ENCODE measurements around the gene PRG3.
A peak's percentile ranks its signal among the peaks of the same experiment; 100 is the strongest.

PRG3 gene

GRCh38 chr11:57357310-57357709 lies 23.6 kb downstream of the PRG3 start:
- H3K27ac ChIP-seq = no peak overlapping the region

GRCh38 chr11:57356268-57356667 lies 24.7 kb downstream of the PRG3 start:
- H3K27ac ChIP-seq = no peak overlapping the region
- no peak for TF ChIP-seq CTCF (conservative IDR thresholded peaks at IDR 0.05)

More at GRCh38 chr11:57357310-57357709, 23.6 kb downstream of the PRG3 start:
- no peak for TF ChIP-seq CTCF (conservative IDR thresholded peaks at IDR 0.05)

GRCh38 chr11:57354699-57355098 lies 26.3 kb downstream of the PRG3 start:
- H3K27ac ChIP-seq = no peak overlapping the region
- TF ChIP-seq CTCF (conservative IDR thresholded peaks at IDR 0.05) = no peak

GRCh38 chr11:57353852-57354251 lies 27.1 kb downstream of the PRG3 start:
- no peak for TF ChIP-seq CTCF (conservative IDR thresholded peaks at IDR 0.05)
- no peak overlapping the region for H3K27ac ChIP-seq

GRCh38 chr11:57353446-57353845 lies 27.5 kb downstream of the PRG3 start:
- no peak overlapping the region for H3K27ac ChIP-seq
- no peak for TF ChIP-seq CTCF (conservative IDR thresholded peaks at IDR 0.05)

- H3K27ac ChIP-seq = no peak overlapping the region
- TF ChIP-seq CTCF (conservative IDR thresholded peaks at IDR 0.05) = no peak
Observed at GRCh38 chr11:57353036-57353435, 27.9 kb downstream of the PRG3 start.

GRCh38 chr11:57349491-57350274 lies 31.3 kb downstream of the PRG3 start:
- TF ChIP-seq CTCF (conservative IDR thresholded peaks at IDR 0.05) = peak; percentile 93

More at GRCh38 chr11:57349491-57350274, 31.3 kb downstream of the PRG3 start:
- no peak overlapping the region for H3K27ac ChIP-seq

All from VCaP (cell line).